GM18519 (cell line): ENCODE results near the gene AGTRAP.

Experiments
- ATAC-seq: cut with Tn5 transposase; IDR thresholded peaks from one replicate; pipeline ENCODE4 v1.9.1; 2021; ENCODE audit warnings: mild to moderate bottlenecking, moderate library complexity; ENCODE audit not compliant: unreplicated experiment, low FRiP score

Gene AGTRAP

GRCh38 chr1:11757047-11757446 lies 21.1 kb downstream of the AGTRAP start:
- no peak for ATAC-seq

GRCh38 chr1:11759791-11760190 lies 23.9 kb downstream of the AGTRAP start:
- no peak for ATAC-seq

GRCh38 chr1:11761285-11761684 lies 25.3 kb downstream of the AGTRAP start:
- no peak for ATAC-seq

- ATAC-seq: no peak
These were observed 26.1 kb downstream of the AGTRAP start, which contains the start of gene C1orf167 for GRCh38 chr1:11761988-11762406. Gene C1orf167 (plus strand): TSS chr1:11762193. CDS start chr1:11764401, 2,208 bp downstream.

- no peak for ATAC-seq
These were observed 28.2 kb downstream of the AGTRAP start for GRCh38 chr1:11764115-11764514.

GRCh38 chr1:11764519-11764918 lies 28.6 kb downstream of the AGTRAP start:
- ATAC-seq: no peak

GRCh38 chr1:11765661-11766428 lies 29.9 kb downstream of the AGTRAP start:
- no peak for ATAC-seq

GRCh38 chr1:11766429-11766776 lies 30.5 kb downstream of the AGTRAP start:
- no peak for ATAC-seq

- no peak for ATAC-seq
These were observed 32.2 kb downstream of the AGTRAP start for GRCh38 chr1:11767922-11768704.

- ATAC-seq: no peak
These were observed 32.9 kb downstream of the AGTRAP start for GRCh38 chr1:11768821-11769220.

- ATAC-seq: no peak
These were observed 33.3 kb downstream of the AGTRAP start for GRCh38 chr1:11769274-11769673.

GRCh38 chr1:11770011-11770410 lies 34.1 kb downstream of the AGTRAP start:
- ATAC-seq: no peak

- no peak for ATAC-seq
These were observed 35.6 kb downstream of the AGTRAP start for GRCh38 chr1:11771481-11772043.

GRCh38 chr1:11772458-11772857 lies 36.5 kb downstream of the AGTRAP start:
- ATAC-seq: no peak

GRCh38 chr1:11774753-11775152 lies 38.8 kb downstream of the AGTRAP start:
- no peak for ATAC-seq

- ATAC-seq: no peak
These were observed 41.9 kb downstream of the AGTRAP start for GRCh38 chr1:11777658-11778322.

GRCh38 chr1:11778336-11778735 lies 42.4 kb downstream of the AGTRAP start:
- ATAC-seq: no peak

GRCh38 chr1:11778844-11779623 lies 43.1 kb downstream of the AGTRAP start:
- ATAC-seq: no peak

GRCh38 chr1:11779715-11780379 lies 43.9 kb downstream of the AGTRAP start:
- no peak for ATAC-seq
